Frontal cortex (tissue), 4 donors: ENCODE data around the gene LAYN. TPM values are rescaled to one million over a fixed set of nuclear protein-coding genes. Genes with fewer than 3 reads are reported as not detected.

Source experiments
- DNase-seq, 2 donors: peaks; one replicate each; pipeline ENCODE4 v3.0.0; 2012; ENCODE audit warnings: low spot score in 2 of 2
- FAIRE-seq: peaks from 2 replicates; lab custom pipeline; 2012; peaks lifted over from hg19 to GRCh38; lab: Jason Lieb, UNC
- total RNA-seq: library from RNA; depleted of rRNA; stranded (reverse); fragments of >200 nt; gene quantifications from one replicate; pipeline ENCODE4 v1.2.3, GENCODE V29; 2014
- donor health status: control.
- donor health status: control.
- donor health status: control.

Gene LAYN
- total RNA-seq, 1 donor from 2014 or later: 4.1 TPM

DNA sequence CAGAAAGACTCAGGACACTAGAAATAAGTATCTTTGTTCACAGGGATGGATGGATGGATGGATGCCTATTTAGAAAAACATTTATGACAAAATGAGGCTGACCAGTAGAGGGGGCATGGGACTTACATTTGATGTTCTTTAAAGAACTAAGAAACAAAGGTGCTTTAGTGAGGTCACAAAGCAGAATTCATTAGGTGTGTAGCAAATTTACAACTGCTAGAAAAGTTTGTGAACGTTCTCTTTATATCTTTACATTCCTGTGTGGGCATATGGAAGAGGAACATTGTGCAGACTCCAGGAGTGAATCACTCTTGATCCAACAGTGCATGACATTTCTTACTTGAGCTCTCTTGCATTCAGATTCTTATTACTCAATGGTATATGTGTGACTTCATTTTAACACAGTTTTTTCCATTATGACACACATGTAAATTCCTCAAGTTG lies 45.9 kb downstream of the LAYN start:
- FAIRE-seq: no peak
- peak in 1 of 2 donors; percentile 30 for DNase-seq

DNA sequence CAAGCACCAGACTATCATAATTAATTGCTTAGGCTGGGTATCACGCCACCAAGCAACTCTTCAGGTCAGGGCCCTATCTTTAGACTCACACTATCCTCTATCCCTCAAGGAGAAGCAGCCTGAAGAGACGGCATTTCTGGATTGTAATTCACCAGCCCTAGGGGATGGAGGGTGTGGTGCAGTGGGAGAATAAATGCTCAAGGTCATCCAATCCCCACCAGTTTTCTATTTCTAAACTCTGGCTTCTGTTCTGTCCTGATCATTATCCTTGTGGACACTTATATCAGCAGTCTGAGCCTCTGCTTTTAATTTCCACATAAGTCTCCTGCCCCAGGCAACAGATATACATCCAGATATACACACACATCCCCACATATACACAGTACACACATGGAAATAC lies 48.6 kb downstream of the LAYN start:
- FAIRE-seq: no peak

DNA sequence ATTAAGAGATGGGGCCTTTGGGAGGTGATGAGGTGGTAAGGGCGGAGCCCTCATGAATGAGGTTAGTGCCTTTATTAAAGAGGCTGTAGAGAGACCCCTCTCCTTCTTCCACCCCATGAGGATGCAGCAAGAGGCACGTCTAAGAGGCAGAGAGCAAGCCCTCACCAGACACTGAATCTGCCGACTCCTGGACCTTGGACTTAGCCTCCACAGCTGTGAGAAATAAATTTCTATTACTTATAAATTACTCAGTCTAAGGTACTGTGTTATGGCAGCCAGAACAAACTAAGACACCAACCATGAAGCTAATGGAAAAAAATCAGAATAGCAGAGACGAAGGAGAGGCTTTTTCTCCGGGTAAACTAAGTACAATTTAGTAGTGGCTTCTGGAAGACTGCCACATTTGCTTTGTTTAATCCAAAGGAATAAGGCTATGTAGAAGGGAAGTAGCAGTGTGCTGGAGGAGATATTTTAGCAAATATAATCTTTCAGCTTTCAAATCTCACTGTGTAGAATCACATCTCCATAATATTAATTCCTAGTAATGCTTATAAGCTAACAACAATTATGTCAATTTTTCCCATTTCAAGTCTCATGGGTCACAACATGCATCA lies 49.5 kb downstream of the LAYN start:
- FAIRE-seq (no peak), DNase-seq (no peak)

More for the DNA sequence above, 48.6 kb downstream of the LAYN start:
- DNase-seq: no peak

DNA sequence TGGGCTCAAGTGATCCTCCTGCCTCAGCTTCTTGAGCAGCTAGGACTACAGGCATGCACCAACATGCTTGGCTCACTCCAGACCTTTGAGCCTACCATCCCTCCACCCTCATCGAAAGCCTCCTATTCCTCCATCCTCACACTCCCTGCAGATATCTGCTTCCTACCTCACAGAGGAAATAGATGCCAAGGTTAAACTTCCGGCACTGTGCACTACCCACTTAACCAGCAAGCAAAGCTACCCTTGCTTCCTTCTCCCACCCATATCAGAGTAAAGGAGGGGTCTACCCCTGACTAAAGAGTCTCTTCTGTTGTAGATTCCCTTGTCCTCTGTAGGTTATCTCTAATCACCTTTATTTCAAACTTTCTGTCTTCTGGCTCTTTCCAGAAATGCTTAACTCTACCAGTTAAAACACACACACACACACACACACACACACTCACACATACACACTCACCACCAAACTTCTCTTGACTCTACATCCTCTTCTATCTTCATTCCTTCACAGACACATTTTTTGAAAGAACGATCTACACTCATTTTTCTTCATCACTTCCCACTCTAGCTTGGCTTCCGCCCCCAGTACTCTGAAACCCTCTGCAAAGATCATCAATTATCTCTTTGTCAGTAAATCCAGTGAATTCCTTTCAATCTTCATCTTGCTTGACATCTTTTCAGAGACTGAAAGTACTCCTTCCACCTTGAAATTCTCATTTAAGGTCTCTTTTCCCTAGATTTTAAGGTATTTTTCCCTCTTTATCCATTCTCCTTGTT lies 50.9 kb downstream of the LAYN start:
- FAIRE-seq: no peak
- DNase-seq: no peak

DNA sequence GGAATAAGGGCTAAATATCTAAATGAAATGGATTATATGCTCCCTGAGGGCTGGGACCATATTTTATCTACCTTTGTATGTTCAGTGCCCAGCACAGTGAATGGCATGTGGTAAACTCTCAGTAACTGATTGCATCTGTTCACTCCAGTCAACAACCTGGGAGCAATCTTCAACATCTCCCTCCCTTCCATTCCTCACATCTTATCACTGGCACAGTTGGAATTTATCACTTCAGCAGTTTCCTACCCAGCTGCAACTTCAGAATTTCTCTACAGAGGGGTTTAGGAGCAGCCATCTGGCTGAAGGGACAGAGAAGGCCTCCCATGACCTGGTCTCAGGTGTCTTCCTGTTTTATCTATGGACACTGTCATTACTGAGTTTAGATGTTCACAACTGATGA lies 52.0 kb downstream of the LAYN start:
- FAIRE-seq: no peak
- DNase-seq: no peak

DNA sequence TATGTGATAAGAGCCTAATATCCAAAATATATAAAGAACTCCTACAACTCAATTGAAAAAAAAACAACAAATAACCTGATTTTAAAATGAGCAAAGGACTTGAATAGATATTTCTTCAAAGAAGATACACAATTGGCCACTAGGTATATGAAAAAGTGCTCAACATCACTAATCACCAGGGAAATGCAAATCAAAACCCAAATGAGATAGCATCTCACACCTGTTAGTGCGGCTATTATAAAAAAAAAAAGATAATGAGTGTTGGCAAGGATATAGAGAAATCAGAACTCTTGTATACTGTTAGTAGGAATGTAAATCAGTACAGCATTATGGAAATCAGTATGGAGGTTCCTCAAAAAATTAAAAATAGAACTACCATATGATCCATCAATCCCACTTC lies 55.8 kb downstream of the LAYN start:
- FAIRE-seq: no peak
- DNase-seq: no peak

DNA sequence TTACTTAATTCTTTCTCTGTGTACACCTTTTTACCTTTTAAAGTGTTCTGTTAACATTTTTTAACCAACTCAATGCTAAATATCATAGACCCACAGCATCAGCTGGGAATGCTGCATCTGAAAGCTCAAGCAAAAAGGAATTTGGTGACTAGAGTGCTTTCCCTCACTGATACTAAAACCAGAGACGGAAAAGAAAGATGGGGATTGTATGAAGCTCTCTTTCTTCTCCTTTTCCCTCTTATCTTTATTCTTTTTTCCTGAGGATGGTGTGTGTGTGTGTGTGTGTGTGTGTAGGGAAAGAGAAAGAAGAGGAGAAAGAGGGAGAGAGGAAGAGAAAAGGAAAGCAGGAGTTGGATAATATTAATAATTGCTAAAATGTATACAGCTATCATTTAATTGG lies 57.6 kb downstream of the LAYN start:
- FAIRE-seq (no peak), DNase-seq (no peak)

DNA sequence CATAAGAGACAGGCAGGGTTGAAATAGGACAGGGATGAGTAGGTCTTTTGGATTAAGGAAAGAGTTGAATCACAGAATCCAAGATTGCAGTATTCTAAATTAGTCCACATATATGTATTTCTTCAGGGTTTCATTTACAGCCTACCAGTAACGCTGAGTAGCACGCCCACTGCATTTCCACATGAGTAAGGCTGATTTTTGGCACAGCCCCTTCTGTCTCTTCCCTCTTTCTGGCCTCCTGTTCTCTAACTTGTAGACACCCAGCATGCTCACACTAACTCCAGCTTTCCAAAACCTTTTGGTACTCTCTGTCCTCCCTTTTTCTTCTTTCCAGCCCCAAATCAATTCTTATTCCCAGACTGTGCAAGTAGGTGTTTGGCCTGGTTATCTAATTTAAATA lies 58.0 kb downstream of the LAYN start:
- FAIRE-seq: no peak

DNA sequence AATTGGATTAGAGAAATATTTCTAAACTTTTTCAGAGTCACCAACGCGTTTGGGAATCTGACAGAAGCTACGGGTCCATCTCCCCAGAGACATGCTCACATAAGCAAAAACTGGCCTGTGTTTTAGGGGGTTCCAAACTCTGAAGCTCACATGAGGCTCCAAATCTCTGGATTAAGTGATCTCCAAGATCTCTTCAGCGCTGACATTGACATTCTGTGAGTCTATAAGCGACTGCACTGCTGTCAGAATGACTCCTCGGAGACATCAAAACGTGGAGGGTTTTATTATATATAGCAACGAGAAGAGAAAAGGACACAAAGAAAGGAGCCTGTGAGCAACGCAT lies 61.1 kb downstream of the LAYN start:
- DNase-seq (no peak), FAIRE-seq (no peak)

More for the DNA sequence above, 58.0 kb downstream of the LAYN start:
- no peak for DNase-seq

DNA sequence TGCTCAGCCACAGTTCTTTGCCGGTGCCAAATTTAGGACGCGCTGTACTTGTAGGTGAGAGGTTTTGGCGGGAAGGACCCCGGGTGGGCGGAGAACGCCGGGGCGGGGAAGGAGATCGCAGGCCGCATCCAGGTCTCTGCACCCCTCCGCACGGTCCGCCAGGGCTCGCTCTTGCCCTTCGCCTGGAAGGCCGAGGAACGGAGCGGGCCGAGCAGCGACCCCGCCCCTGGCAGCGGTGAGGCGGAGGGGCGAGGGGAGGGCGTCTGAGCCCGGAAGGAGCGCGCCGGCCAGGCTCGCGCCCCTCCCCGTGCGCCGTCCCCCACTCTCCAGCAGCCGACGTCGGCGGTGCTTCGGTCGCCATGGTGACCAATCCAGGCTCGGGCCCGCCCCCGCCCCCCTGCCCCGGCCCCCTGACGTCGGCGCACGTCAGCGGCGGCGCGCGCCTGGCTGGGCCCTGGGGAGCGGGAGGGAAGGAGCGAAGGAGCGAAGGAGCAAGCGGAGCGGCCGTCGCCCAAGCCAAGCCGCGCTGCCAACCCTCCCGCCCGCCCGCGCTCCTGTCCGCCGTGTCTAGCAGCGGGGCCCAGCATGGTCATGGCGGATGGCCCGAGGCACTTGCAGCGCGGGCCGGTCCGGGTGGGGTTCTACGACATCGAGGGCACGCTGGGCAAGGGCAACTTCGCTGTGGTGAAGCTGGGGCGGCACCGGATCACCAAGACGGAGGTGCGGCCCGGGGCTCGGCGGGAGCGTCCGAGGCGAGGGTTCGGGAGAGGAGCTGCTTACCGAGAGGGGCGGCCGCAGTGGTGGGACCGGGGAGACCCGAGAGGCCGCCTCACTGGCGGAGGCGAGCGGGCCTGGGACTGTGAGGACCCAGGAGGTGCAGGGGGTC lies 61.7 kb downstream of the LAYN start, which contains the start of gene SIK2:
TSS of gene SIK2 (plus strand) at position 471 of the 886 bp plus-strand sequence. CDS start at position 586, 115 bp downstream.
- FAIRE-seq (no peak), DNase-seq (peak; percentile 94 to 95)

DNA sequence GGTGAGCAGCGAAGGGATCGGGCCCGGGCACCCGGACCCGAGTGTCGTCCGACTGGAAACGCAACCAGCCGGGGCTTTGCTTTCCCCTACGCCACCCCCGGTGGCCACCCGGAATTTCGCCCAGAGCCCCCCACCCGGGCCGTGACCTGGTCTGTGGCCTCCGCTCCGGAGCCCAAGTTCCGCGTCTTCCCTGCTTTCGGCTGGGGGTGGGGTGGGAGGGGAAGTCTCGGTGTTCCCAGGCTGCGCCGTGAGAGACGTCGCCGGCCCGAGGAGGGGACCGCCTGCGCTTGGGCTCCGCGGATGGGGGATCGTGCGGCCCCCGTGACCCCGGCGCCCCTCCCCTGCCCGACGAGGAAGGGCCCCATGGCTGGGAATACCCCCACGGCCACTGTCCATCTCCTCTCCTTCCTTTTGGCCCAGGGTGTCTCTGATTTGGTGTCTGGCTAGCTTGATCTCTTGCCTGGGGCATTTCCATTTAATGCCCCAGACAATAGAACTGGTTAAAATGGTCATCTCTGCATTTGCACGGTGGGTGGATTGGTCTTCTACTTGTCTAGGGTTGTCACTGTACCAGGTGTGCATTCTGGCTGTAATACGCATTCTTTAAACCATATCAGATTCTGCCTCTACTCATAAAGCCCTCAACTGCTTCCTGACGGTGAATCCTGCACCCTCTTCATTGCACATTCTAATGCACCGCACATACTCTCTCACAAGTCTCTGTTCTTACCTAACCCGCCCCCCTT lies 62.5 kb downstream of the LAYN start:
- no peak for FAIRE-seq

DNA sequence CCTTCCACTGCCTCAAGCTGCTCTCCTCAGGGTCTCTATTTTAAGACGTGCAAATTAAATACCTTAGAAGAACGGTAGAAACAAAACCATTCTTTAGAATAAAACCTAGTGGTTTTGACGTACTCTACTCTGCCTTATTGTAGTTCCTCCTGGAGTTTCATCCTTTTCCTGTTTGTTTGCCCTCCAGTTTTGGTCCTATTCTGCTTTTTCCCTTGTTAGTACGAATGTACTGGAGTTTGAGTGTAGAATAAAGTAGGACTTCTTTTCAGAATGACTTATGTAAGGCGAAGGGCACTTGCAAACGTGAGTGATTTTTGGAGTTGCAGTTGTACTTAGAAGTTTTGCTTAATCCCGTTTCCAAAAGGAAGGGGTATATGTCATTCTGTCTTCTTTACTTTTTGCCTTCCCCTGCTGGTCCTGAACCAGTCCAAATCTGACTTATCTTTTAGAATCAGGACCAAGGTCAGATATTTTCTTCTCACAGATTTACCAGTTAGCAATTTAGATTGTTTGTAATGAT lies 63.2 kb downstream of the LAYN start:
- FAIRE-seq (no peak), DNase-seq (peak in 1 of 2 donors; percentile 6)

More for the DNA sequence above, 62.5 kb downstream of the LAYN start:
- DNase-seq: peak; percentile 18 to 45

DNA sequence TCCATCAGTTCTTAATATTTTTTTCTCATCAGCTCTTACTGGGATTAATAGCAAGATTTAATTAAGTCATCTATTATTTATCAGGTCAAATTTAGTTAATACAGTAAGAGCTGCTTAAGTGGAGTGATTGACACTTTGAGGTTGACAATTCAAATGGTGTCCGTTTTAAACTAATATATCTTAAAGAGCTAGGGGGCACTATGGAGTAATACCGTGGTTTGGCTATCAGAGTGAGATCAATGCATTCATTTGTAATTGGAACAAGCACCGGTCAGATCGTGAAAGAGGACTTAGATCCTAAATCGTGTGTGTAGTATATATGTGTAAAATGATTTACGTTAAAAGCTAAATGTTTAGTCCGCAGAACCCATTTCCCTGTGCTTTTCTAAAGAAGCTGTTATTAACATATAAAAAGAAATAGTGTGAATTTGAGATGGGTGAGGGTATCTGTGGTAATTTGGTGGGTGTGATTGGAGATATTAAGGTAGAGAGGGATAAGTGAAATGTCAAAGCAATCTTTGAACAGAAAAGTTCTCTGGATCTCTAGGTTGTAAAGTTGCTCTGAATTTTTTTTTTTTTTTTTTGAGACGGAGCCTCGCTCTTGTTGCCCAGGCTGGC lies 64.0 kb downstream of the LAYN start:
- peak in 1 of 2 donors; percentile 28 for DNase-seq
- peak; percentile 52 for FAIRE-seq

DNA sequence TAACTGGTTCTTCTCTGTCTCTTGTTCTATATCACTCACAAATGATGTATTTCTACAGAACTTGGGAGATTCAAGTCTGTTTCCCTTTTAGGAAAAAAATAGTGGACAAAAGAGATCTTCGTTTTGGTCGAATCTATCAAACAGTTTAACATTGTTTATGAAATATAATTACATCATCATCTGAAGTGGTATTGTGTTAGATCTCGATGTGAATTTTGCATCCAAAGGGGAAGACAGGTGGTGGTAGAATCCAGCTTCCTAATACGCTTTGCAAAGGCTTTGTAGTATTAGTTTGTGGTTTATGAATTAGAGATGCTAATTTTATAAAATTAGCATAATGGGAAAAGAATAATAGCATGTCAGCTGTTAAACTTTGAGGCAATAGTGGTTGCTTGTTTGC lies 65.2 kb downstream of the LAYN start:
- DNase-seq (no peak), FAIRE-seq (no peak)

DNA sequence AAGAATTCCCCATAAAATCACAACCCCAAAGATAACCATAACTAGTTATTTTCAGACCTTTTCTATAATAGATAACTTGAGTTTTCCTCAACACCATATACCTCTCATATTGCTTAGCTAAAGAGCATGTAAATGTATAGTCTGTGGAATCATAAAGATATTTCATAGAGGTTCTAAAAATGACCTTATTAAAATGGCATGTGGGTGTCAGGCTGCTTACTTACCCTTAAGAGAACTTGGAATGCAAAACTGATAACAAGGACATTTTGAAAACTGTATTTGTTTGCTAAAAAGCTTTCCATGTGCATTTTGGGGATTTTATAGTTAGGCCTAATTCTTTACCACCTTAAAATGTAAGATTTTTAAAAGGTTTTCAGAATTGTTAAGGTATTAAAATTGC lies 66.5 kb downstream of the LAYN start:
- FAIRE-seq (no peak), DNase-seq (no peak)

DNA sequence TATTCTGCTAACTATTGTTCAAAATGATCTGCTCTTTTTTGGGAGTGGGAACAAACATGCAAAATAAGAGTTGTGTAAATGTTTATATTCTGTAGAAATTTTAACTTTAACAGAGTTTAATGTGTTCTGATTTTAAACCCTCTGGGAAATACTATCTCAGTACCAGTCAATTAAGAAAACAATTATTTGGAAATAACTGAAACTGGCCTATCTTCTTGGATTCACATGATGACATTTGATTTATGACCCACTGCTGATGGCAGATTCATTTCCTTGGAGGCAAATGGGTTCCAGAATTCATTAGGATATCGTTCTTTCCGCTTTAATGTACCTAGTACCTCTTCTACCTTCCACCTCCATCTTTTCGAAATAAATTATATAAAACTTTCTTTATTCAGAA lies 67.2 kb downstream of the LAYN start:
- DNase-seq (no peak), FAIRE-seq (no peak)
